Astrocyte of the cerebellum (primary cell): Measurements from ENCODE around the gene PGAP1.

Experiments
- DNase-seq: peaks from one replicate; pipeline ENCODE4 v3.0.0-alpha.2; 2011; ENCODE audit warnings: low read depth
- H3K4me3 ChIP-seq: 2 replicates; pipeline ENCODE4 v1.5.1; 2011; ENCODE audit warnings: mild to moderate bottlenecking, low read depth, low read length, moderate library complexity
- in situ Hi-C: cut with HindIII; loops from 2 replicates; pipeline ENCODE4 v1.10.0; 2017; ENCODE audit warnings: low sequenced_read_pairs
- TF ChIP-seq, protein P1 (sequence below): IDR thresholded peaks from 2 replicates; pipeline ENCODE4 v1.5.1; 2012; ENCODE audit warnings: low read length, low read depth, moderate library complexity, mild to moderate bottlenecking; ENCODE audit errors: missing control alignments

The PGAP1 gene

DNA sequence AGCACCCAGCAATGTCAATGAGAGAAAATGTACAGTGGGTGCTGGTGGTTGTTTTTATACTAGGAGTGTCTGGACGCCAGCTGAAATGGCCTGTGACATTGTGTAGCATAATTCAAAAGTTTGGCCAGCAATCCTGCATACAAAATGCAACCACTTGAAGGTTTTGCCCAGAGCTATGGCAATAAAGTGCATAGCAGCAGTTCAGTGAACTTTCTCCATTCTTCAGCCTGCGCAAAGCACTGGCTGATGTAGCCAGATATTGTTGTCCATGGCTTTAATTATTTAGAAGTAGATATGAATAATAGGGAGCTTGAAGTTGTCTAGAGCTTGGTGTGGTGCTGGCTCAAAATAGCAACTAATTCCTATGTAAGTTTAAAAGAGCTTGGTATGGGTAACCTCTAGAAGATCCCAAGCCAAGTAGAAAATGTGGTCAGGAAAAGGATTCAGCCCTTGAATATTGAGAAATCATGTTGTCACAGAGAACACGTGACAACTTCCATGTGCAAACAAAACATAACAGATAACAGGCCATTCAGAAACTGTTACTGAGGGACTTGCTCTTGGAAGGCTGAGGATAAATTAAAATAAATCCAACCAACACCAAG is 33.3 kb upstream of the PGAP1 start:
- no peak overlapping the region for H3K4me3 ChIP-seq
- no peak for DNase-seq
- TF ChIP-seq, protein P1, sequence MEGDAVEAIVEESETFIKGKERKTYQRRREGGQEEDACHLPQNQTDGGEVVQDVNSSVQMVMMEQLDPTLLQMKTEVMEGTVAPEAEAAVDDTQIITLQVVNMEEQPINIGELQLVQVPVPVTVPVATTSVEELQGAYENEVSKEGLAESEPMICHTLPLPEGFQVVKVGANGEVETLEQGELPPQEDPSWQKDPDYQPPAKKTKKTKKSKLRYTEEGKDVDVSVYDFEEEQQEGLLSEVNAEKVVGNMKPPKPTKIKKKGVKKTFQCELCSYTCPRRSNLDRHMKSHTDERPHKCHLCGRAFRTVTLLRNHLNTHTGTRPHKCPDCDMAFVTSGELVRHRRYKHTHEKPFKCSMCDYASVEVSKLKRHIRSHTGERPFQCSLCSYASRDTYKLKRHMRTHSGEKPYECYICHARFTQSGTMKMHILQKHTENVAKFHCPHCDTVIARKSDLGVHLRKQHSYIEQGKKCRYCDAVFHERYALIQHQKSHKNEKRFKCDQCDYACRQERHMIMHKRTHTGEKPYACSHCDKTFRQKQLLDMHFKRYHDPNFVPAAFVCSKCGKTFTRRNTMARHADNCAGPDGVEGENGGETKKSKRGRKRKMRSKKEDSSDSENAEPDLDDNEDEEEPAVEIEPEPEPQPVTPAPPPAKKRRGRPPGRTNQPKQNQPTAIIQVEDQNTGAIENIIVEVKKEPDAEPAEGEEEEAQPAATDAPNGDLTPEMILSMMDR = no peak
- in situ Hi-C loops = no loop called here

DNA sequence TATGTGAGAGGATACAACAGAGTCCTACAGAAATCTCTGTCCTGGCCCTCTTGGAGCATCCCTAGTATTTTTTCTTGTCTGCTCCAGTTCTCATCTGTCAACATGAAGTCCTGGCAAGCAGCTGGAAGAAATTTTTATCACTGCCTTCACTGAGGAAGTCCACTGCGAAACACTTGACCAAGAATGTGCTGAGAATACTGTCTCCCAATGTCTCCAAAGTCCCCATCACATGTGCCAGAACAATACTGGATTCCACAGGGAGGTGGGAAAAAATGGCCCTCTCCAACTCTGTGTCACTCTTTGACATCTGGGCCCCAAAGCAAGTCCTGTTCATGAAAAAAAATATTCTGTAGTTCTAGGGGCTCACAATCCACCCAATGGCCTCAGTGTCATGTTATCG is 32.8 kb upstream of the PGAP1 start:
- H3K4me3 ChIP-seq = no peak overlapping the region
- no peak for DNase-seq
- in situ Hi-C loops = no loop called here
- TF ChIP-seq, protein P1 = no peak

DNA sequence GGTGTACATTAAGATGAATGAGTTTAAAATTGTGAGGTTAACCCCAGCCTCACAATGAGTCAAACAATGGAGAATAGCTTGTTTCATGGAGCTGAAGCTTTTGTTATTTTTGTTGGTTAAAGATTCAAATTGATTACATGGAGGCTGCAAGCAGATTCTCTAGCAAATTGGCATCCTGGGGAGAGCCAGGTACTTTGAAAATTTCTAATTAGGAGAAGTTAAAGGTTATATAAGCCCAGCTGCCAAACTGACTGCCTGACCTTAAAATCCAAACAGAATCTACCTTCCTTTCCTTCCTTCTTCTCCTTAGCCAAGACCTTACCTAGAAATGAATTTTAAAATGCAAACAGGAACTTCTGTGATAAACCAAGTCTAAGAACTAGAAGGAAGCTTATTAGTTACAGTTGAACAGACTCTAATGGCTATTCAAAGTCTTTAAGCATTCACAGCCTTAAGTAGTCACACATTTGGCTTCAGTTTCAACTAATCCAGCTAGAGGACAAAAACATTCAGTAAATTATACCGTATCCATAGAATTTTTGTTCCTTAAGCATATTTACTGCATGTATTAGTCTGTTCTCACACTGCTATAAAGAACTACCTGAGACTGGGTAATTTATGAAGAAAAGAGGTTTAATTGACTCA is 31.5 kb upstream of the PGAP1 start:
- no peak for DNase-seq
- no peak overlapping the region for H3K4me3 ChIP-seq
- TF ChIP-seq, protein P1 = no peak
- in situ Hi-C loops = no loop called here

DNA sequence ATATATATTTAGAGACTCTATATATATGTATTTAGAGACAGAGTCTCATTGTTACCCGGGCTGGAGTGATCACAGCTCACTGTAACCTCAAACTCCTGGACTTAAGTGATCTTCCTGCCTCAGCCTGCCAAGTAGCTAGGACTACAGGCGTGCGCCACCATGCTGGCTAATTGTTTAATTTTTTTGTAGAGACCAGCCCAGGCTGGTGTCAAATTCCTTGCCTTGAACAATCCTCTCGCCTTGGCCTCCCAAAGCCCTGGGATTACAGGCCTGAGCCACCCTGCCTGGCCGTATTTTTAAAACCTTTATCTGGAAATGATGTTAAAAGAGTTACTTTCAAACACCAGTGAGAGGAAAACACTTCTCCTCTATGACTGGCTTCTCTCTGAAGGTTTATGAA is 30.9 kb upstream of the PGAP1 start:
- TF ChIP-seq, protein P1 = no peak
- no peak for DNase-seq
- H3K4me3 ChIP-seq = no peak overlapping the region
- in situ Hi-C loops = no loop called here

DNA sequence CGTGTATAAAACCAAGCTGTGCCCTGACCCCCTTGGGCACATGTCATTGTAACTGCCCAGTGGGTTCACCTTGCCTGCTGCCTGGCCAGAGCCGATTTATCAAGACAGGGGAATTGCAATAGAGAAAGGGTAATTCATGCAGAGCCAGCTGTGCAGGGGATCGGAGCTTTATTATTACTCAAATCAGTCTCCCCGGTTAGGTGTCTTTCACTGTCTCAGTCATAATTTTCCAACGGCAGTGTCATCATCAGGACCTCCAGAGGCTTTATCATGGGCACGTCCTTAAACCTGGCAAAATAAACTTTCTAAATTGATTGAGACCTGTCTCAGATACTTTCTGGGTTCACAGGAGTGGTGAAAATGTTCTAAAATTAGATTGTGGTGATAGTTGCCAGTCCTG is 29.6 kb upstream of the PGAP1 start:
- TF ChIP-seq, protein P1 = no peak
- H3K4me3 ChIP-seq = no peak overlapping the region
- in situ Hi-C loops = no loop called here
- DNase-seq = no peak

DNA sequence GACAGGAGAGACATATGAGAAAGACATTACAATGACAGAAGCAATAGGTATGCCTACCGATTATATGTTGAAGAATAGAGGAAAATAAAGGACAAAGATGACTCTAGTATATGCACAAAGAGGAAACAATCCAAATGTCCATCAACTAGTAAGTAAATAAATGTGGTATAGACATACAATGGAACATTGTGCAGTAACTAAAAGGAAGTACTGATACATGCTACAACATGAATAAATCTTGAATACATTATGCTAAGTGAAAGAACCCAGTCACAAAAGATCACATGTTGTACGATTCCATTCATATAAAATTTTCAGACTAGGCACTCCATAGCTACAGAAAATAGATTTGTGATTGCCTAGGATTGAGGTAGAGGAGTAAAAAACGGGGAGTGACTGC is 28.5 kb upstream of the PGAP1 start:
- no peak overlapping the region for H3K4me3 ChIP-seq
- DNase-seq = no peak
- TF ChIP-seq, protein P1 = no peak
- in situ Hi-C loops = no loop called here
